GM12892 (cell line): Measurements from ENCODE around the gene ZNF776.

Experiments used
- POLR2A ChIP-seq: IDR thresholded peaks from 2 replicates; pipeline ENCODE4 v1.6.1; 2011; ENCODE audit warnings: low read depth, low read length, control low read depth
- POLR2AphosphoS5 ChIP-seq: IDR thresholded peaks from 2 replicates; pipeline ENCODE4 v1.6.1; 2011; ENCODE audit warnings: low read depth, low read length, control low read depth
- TAF1 ChIP-seq: IDR thresholded peaks from 2 replicates; pipeline ENCODE4 v1.6.1; 2011; ENCODE audit warnings: low read depth, mild to moderate bottlenecking, control low read depth, low read length, borderline replicate concordance

- TF ChIP-seq POLR2AphosphoS5 = no peak
- TF ChIP-seq POLR2A = no peak
- no peak for TF ChIP-seq TAF1
These were observed 27.2 kb upstream of the ZNF776 start for GRCh38 chr19:57719424-57719823.
